ENCODE data around the gene SBNO2.
A peak's percentile ranks its signal among the peaks of the same experiment; 100 is the strongest.

Gene SBNO2

DNA sequence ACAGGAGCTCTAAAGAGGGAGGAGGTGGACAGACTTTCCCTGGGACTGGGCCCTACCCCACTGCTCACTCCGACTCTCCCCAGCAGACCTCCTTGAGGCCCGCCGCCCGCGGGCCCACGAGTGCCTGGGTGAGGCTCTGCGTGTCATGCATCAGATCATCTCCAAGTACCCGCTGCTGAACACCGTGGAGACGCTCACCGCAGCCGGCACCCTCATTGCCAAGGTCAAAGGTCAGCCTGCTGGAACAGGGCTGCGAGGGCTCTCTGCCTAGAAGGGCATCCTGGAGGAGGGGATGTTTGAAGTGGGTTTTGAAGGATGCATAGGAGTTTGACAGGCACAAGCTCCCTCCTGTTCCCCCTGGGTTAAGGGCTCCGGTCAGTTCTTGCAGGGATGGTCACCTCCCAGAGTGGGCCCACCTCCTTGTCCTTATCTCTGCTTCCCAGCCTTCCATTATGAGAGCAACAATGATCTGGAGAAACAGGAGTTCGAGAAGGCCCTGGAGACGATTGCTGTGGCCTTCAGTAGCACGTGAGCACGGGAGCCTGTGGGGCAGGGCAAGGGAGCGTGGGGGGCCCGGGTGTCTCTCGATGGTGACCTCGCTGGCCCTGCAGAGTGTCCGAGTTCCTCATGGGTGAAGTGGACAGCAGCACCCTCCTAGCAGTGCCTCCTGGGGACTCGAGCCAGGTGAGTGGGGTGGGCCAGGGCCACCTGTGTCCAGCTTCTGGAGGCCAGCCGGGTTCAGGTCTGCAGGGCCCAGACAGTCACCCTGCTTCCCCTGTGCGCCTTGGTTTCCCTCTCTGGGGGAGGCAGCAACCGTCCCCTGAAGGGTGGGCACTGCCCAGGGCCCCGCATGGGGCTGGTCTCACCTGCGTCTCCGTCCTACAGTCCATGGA is 100.8 kb downstream of the SBNO2 start:
- H3K27ac ChIP-seq (ENCODE audit: low read depth, low read length): no peak overlapping the region
- H3K27me3 ChIP-seq (ENCODE audit: control insufficient read depth, insufficient read depth, low read length): peaks cover 14% of the 10 kb centered on the region
- no peak overlapping the region for H3K4me3 ChIP-seq (ENCODE audit: low read length)
- H3K36me3 ChIP-seq (ENCODE audit: control insufficient read depth, insufficient read depth, low read length): no peaks in the 10 kb centered on the region
- H3K4me1 ChIP-seq (ENCODE audit: control insufficient read depth, insufficient read depth, low read length): no peaks in the 10 kb centered on the region
- no peak overlapping the region for H3K9ac ChIP-seq (ENCODE audit: low read length)

GRCh38 chr19:1072371-1073015 is 101.6 kb downstream of the SBNO2 start:
- Histone ChIP-seq H3K9ac (ENCODE audit: low read length) (no peak overlapping the region), H3K27ac (ENCODE audit: low read depth, low read length) (no peak overlapping the region), H3K4me3 (ENCODE audit: low read length) (no peak overlapping the region), H3K36me3 (ENCODE audit: control insufficient read depth, insufficient read depth, low read length) (no peaks in the 10 kb centered on the region), H3K27me3 (ENCODE audit: control insufficient read depth, insufficient read depth, low read length) (peaks cover 16% of the 10 kb centered on the region), H3K4me1 (ENCODE audit: control insufficient read depth, insufficient read depth, low read length) (no peaks in the 10 kb centered on the region)

DNA sequence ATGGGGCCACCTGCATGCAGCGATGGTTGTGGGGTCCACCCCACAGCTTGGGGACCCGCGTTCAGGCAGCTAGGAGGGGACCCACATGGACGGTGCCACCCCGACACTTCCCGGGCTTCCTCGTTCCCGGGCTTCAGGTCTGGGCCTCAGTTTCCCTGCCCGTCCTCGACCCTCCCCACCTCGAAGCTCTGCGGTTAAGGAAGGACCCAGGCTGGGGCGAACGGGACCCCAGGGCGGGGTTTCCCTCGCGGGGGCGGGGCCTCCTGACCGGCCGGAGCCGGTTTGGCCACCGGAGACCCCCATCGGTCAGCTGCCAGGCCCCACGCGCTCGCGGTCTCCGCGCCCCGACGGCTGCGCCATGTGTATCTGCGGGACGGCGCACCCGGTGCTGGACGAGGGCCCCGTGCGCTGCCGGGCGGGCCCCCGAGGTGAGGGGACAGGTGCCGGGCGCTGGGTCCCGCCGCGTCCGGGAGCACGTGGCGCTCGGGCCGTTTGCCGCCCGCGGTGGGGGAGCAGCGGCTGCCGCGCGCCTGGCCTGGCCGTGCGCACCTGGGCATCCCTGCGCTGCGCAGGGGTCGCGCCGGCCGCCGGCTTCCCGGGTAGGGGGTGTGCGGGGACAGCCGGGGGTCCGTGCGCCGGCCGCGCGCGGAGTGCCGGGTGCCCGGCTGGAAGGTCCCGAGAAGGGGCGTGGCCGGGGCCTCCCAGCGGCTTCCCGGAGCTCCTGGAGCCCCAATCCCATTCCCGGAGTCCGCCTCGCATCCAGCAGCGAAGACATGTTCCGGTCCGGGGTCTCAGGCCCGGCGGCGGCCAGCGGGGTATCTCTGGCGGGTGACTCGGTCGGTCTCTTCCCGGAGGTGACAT is 102.9 kb downstream of the SBNO2 start:
- Histone ChIP-seq H3K4me3 (ENCODE audit: low read length) (no peak overlapping the region), H3K36me3 (ENCODE audit: control insufficient read depth, insufficient read depth, low read length) (no peaks in the 10 kb centered on the region), H3K27me3 (ENCODE audit: control insufficient read depth, insufficient read depth, low read length) (peaks cover 23% of the 10 kb centered on the region), H3K27ac (ENCODE audit: low read depth, low read length) (no peak overlapping the region), H3K9ac (ENCODE audit: low read length) (no peak overlapping the region), H3K4me1 (ENCODE audit: control insufficient read depth, insufficient read depth, low read length) (no peaks in the 10 kb centered on the region)

- peaks cover 23% of the 10 kb centered on the region for H3K27me3 ChIP-seq (ENCODE audit: control insufficient read depth, insufficient read depth, low read length)
- H3K4me1 ChIP-seq (ENCODE audit: control insufficient read depth, insufficient read depth, low read length): no peaks in the 10 kb centered on the region
- H3K27ac ChIP-seq (ENCODE audit: low read depth, low read length): no peak overlapping the region
- H3K9ac ChIP-seq (ENCODE audit: low read length): no peak overlapping the region
- H3K36me3 ChIP-seq (ENCODE audit: control insufficient read depth, insufficient read depth, low read length): no peaks in the 10 kb centered on the region
- H3K4me3 ChIP-seq (ENCODE audit: low read length): no peak overlapping the region
Measured at GRCh38 chr19:1070576-1070930, 103.5 kb downstream of the SBNO2 start.

GRCh38 chr19:1069009-1069779 is 104.9 kb downstream of the SBNO2 start:
- Histone ChIP-seq H3K27me3 (ENCODE audit: control insufficient read depth, insufficient read depth, low read length) (peaks cover 26% of the 10 kb centered on the region), H3K4me3 (ENCODE audit: low read length) (peak overlapping the region; percentile 36), H3K27ac (ENCODE audit: low read depth, low read length) (no peak overlapping the region)

DNA sequence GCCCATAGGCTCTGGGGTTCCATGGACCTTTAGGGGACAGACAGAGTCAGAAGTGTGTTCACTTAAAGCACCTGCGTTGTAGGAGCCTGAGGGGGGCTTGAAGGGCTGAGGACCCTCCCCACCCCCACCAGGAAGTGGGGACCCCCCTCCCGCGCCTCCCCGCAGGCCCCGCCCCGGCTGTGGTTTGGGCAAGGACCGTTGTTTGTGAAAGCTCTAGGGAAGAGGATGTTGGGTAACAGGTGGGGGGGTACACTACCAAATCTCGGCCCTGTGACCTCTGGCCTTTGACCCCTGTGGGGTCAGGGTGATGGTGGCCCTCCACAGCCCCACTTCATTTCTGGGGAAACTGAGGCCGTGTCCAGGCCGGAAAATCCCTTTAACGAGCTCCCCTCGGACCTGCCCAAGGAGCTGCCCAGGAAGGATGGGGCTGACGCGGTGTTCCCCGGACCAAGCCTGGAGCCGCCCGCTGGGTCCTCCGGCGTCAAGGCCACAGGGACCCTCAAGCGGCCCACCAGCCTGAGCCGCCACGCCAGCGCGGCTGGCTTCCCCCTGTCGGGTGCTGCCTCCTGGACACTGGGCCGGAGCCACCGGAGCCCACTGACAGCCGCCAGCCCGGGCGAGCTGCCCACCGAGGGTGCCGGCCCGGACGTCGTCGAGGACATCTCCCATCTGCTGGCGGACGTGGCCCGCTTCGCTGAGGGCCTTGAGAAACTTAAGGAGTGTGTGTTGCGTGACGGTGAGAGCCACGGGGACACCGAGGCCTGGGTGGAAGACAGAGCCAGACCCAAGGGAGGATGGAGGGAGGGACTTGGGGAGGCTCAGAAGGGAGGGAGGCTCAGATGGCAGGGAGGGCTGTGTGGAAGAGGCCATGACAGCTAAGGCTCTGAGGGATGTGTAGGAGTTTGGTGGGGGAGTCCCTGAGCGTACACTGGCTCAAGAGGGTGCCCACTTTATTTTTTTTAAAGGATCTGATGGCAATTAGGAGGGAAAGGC is 105.8 kb downstream of the SBNO2 start:
- H3K9ac ChIP-seq (ENCODE audit: low read length): no peak overlapping the region
- no peak overlapping the region for H3K27ac ChIP-seq (ENCODE audit: low read depth, low read length)
- H3K4me3 ChIP-seq (ENCODE audit: low read length): peak overlapping the region; percentile 54
- peaks cover 21% of the 10 kb centered on the region for H3K27me3 ChIP-seq (ENCODE audit: control insufficient read depth, insufficient read depth, low read length)
- H3K36me3 ChIP-seq (ENCODE audit: control insufficient read depth, insufficient read depth, low read length): no peaks in the 10 kb centered on the region
- no peaks in the 10 kb centered on the region for H3K4me1 ChIP-seq (ENCODE audit: control insufficient read depth, insufficient read depth, low read length)

More at GRCh38 chr19:1069009-1069779, 104.9 kb downstream of the SBNO2 start:
- H3K9ac ChIP-seq (ENCODE audit: low read length): no peak overlapping the region
- no peaks in the 10 kb centered on the region for H3K4me1 ChIP-seq (ENCODE audit: control insufficient read depth, insufficient read depth, low read length)
- no peaks in the 10 kb centered on the region for H3K36me3 ChIP-seq (ENCODE audit: control insufficient read depth, insufficient read depth, low read length)

GRCh38 chr19:1067341-1067957 is 106.6 kb downstream of the SBNO2 start:
- Histone ChIP-seq H3K36me3 (ENCODE audit: control insufficient read depth, insufficient read depth, low read length) (no peaks in the 10 kb centered on the region), H3K9ac (ENCODE audit: low read length) (no peak overlapping the region), H3K27ac (ENCODE audit: low read depth, low read length) (no peak overlapping the region), H3K4me3 (ENCODE audit: low read length) (peak overlapping the region; percentile 54), H3K27me3 (ENCODE audit: control insufficient read depth, insufficient read depth, low read length) (peaks cover 16% of the 10 kb centered on the region), H3K4me1 (ENCODE audit: control insufficient read depth, insufficient read depth, low read length) (no peaks in the 10 kb centered on the region)

DNA sequence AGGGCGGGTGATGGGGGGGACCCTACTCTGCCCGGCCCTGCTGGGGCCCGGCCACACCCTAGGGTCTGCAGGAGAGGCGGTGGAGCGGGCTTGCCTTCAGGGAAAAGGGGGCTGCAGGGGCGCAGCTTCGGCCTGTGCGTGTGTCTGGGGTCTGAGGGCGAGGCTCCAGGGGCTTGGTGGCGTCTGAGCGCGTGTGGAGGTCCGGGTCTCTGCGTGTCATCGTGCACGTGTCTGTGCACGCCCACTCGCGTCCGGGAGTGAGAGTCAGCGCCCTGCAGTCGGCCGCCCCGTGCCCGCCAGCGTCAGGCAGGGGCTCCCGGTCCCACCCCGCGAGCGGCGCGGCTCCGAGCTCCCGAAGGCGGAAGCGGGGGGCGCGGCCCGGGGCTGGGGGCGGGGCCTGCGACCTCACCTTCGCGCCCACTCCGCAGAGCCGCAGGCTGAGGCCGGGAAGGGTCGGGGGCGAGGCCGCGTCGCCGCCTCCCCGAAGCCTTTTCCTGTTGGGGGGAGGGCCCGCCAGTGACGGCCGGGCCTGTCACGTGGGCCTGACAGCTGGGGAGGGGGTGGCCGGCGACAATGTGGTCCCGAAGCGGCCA is 107.2 kb downstream of the SBNO2 start, which contains the start of gene ARHGAP45:
Gene ARHGAP45 (plus strand): TSS at position 420 of the 593 bp plus-strand sequence. CDS start 239 bp downstream, outside the sequence.
- peak within 1 kb of the TSS; percentile 55 for H3K4me3 ChIP-seq (ENCODE audit: low read length)
- H3K36me3 ChIP-seq (ENCODE audit: control insufficient read depth, insufficient read depth, low read length): no peaks in the 10 kb centered on the region
- H3K27me3 ChIP-seq (ENCODE audit: control insufficient read depth, insufficient read depth, low read length): peaks cover 15% of the 10 kb centered on the region
- no peak within 1 kb of the TSS for H3K27ac ChIP-seq (ENCODE audit: low read depth, low read length)
- H3K9ac ChIP-seq (ENCODE audit: low read length): no peak within 1 kb of the TSS
- no peaks in the 10 kb centered on the region for H3K4me1 ChIP-seq (ENCODE audit: control insufficient read depth, insufficient read depth, low read length)

- no peaks in the 10 kb centered on the region for H3K4me1 ChIP-seq (ENCODE audit: control insufficient read depth, insufficient read depth, low read length)
- H3K9ac ChIP-seq (ENCODE audit: low read length): no peak overlapping the region
- no peak overlapping the region for H3K27ac ChIP-seq (ENCODE audit: low read depth, low read length)
- H3K36me3 ChIP-seq (ENCODE audit: control insufficient read depth, insufficient read depth, low read length): no peaks in the 10 kb centered on the region
- peaks cover 15% of the 10 kb centered on the region for H3K27me3 ChIP-seq (ENCODE audit: control insufficient read depth, insufficient read depth, low read length)
- H3K4me3 ChIP-seq (ENCODE audit: low read length): peak overlapping the region; percentile 55
Measured at GRCh38 chr19:1066251-1066747, 107.8 kb downstream of the SBNO2 start.

GRCh38 chr19:1065606-1066109 is 108.4 kb downstream of the SBNO2 start:
- Histone ChIP-seq H3K27ac (ENCODE audit: low read depth, low read length) (no peak overlapping the region), H3K4me1 (ENCODE audit: control insufficient read depth, insufficient read depth, low read length) (no peaks in the 10 kb centered on the region), H3K27me3 (ENCODE audit: control insufficient read depth, insufficient read depth, low read length) (peaks cover 15% of the 10 kb centered on the region), H3K36me3 (ENCODE audit: control insufficient read depth, insufficient read depth, low read length) (no peaks in the 10 kb centered on the region), H3K4me3 (ENCODE audit: low read length) (no peak overlapping the region), H3K9ac (ENCODE audit: low read length) (no peak overlapping the region)

All from rectal smooth muscle tissue (tissue), 1 donor.